GM12878 (cell line): Measurements from ENCODE around the gene EIF4ENIF1.
"Not testable (repeated sequence)": the region's sequence is repeated elsewhere in the genome, so short reads cannot be mapped to it uniquely, and the experiment has no call there.

Source experiments
- CTCF ChIP-seq, 3 experiments: IDR thresholded peaks in 2 of 3; conservative IDR thresholded peaks in 1 of 3; 2 replicates each; pipeline ENCODE4 v1.5.1; 2011; ENCODE audit warnings: low read depth in 3 of 3, low read length in 3 of 3, mild to moderate bottlenecking in 3 of 3, control low read depth in 2 of 3, moderate library complexity in 2 of 3, inconsistent platforms in 1 of 3, mixed read lengths in 1 of 3; ENCODE audit not compliant: control insufficient read depth in 2 of 3, insufficient read depth in 1 of 3; ENCODE audit errors: extremely low read depth in 1 of 3
- EZH2 ChIP-seq: IDR thresholded peaks from 2 replicates; pipeline ENCODE4 v1.6.1; 2012; ENCODE audit warnings: low read depth, mild to moderate bottlenecking, control low read depth, inconsistent platforms, low read length, borderline replicate concordance; ENCODE audit not compliant: control insufficient read depth
- POLR2AphosphoS5 ChIP-seq: IDR thresholded peaks from 2 replicates; pipeline ENCODE4 v1.6.1; 2011; ENCODE audit warnings: mild to moderate bottlenecking, low read length, inconsistent platforms
- SMC3 ChIP-seq: IDR thresholded peaks from 2 replicates; pipeline ENCODE4 v1.6.1; 2011; ENCODE audit warnings: low read length, improper control_type of control experiment, borderline replicate concordance
- TAF1 ChIP-seq: IDR thresholded peaks from 2 replicates; pipeline ENCODE4 v1.6.1; 2011; ENCODE audit warnings: mild to moderate bottlenecking, low read depth, low read length, borderline replicate concordance

GRCh38 chr22:31486369-31486768, 3.3 kb downstream of the EIF4ENIF1 start:
- TF ChIP-seq TAF1; CTCF (IDR thresholded peaks at IDR 0.05 in 2 of 3, conservative IDR thresholded peaks at IDR 0.05 in 1 of 3; ENCODE audit: control insufficient read depth in 2 of 3, extremely low read depth in 1 of 3, insufficient read depth in 1 of 3, low read depth in 3 of 3, low read length in 3 of 3); EZH2; POLR2AphosphoS5; SMC3: not testable (repeated sequence)
